NCI-H524 (cell line): ENCODE results near the gene ALDH1L2.
"Not testable (repeated sequence)": the region's sequence is repeated elsewhere in the genome, so short reads cannot be mapped to it uniquely, and the experiment has no call there.

Experiments
- DNase-seq, 2 experiments: peaks; one replicate each; lab custom pipeline; 2025; lab: John Stamatoyannopoulos, UW

ALDH1L2 gene

GRCh38 chr12:104977688-104978087 lies 106.6 kb downstream of the ALDH1L2 start:
- DNase-seq = not testable (repeated sequence)

DNA sequence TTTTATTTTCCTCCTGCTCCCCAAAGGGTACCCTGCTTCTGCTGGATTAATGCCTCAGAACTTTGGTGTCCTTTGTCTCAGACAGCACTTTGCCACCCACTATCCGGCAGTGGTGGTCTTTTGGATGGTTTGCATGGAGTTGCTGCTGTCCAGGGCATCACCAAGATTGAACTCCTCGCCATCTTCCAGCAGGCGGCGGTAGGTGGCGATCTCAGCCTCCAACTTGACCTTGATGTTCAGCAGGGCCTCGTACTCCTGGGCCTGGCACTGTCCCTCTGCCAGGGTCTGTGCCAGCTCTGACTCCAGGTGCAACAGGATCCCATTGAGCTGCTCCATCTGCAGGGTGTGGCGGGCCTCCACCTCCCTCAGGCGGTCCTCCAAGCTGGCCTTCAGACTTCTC lies 107.6 kb downstream of the ALDH1L2 start:
- DNase-seq = no peak

DNA sequence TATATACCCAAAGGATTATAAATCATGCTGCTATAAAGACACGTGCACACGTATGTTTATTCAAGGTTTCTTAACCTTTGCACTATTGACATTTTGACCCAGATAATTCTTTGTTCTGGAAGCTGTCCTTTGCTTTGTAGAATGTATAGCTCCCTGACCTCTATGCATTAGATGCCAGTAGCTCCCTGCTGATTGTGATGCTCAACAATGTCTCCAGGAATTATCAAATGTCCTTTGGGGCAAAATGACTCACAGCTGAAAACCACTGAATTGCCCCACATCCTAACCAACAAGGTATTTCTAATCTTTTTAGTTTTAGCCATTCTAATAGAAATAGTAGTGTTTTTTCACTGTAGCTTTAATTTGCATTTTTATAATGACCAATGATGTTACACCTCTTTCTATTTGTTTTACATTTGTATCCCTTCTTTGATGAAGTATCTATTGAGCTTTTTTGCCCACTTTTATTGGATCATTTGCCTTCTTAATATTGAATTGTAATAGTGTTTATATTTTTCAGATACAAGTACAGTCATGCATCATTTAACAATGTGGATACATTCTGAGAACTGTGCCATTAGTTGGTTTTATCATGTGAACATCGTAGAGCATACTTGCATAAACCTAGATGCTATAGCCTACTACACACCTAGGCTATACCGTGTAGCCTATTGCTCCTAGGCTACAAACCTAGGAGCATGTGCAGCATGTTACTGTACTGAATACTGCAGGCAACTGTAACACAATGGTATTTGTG lies 108.5 kb downstream of the ALDH1L2 start:
- DNase-seq = no peak

GRCh38 chr12:104974626-104975290 lies 109.5 kb downstream of the ALDH1L2 start:
- no peak for DNase-seq

- no peak for DNase-seq
Measured at GRCh38 chr12:104973250-104973649, 111.0 kb downstream of the ALDH1L2 start.

GRCh38 chr12:104971306-104971705 lies 113.0 kb downstream of the ALDH1L2 start:
- DNase-seq = no peak
